ENCODE data around the gene RAPGEF3. TPM values are rescaled to one million over a fixed set of nuclear protein-coding genes. Genes with fewer than 3 reads are reported as not detected.

RAPGEF3 gene
- total and polyA plus RNA-seq, 4 donors, result 3.1 to 149 (median 89.0) TPM

GRCh38 chr12:47755655-47756562, 2.8 kb downstream of the RAPGEF3 start:
- no peak for DNase-seq
- Histone ChIP-seq H3K4me1 (ENCODE audit: control insufficient read depth in 1 of 2, insufficient read depth in 2 of 2, low read length in 2 of 2) (peaks cover 2 to 4% of the 10 kb centered on the region in 2 donors), H3K36me3 (ENCODE audit: control insufficient read depth in 1 of 2, insufficient read depth in 2 of 2, low read length in 1 of 2) (no peaks in the 10 kb centered on the region), H3K9me3 (ENCODE audit: control insufficient read depth, low read length) (no peaks in the 10 kb centered on the region), H3K4me3 (ENCODE audit: low read length in 2 of 2) (no peak overlapping the region), H3K27ac (ENCODE audit: low read depth in 1 of 2, low read length in 2 of 2) (no peak overlapping the region), H3K27me3 (ENCODE audit: control insufficient read depth in 1 of 2, insufficient read depth in 2 of 2, low read length in 1 of 2) (no peaks in the 10 kb centered on the region)
- intact Hi-C loops (cut with DNase I), result no loop called here
- 76 to 80% methylated on average over 12 of the region's 12 CpGs for WGBS, 2 donors
- ATAC-seq (ENCODE audit: low FRiP score), result no peak

- Histone ChIP-seq H3K27me3 (ENCODE audit: control insufficient read depth in 1 of 2, insufficient read depth in 2 of 2, low read length in 1 of 2) (no peaks in the 10 kb centered on the region), H3K4me3 (ENCODE audit: low read length in 2 of 2) (no peak overlapping the region), H3K4me1 (ENCODE audit: control insufficient read depth in 1 of 2, insufficient read depth in 2 of 2, low read length in 2 of 2) (peaks cover 2 to 4% of the 10 kb centered on the region in 2 donors), H3K27ac (ENCODE audit: low read depth in 1 of 2, low read length in 2 of 2) (peak overlapping the region in 1 of 2 donors; percentile 61), H3K9me3 (ENCODE audit: control insufficient read depth, low read length) (no peaks in the 10 kb centered on the region), H3K36me3 (ENCODE audit: control insufficient read depth in 1 of 2, insufficient read depth in 2 of 2, low read length in 1 of 2) (no peaks in the 10 kb centered on the region)
- WGBS, 2 donors, result 26 to 38% methylated on average over 3 of the region's 3 CpGs
- DNase-seq (no peak), ATAC-seq (ENCODE audit: low FRiP score) (no peak)
- intact Hi-C loops (cut with DNase I), result no loop called here
Observed at GRCh38 chr12:47754881-47755280, 3.8 kb downstream of the RAPGEF3 start.

GRCh38 chr12:47754126-47754525, 4.6 kb downstream of the RAPGEF3 start:
- no peak overlapping the region for H3K4me3 ChIP-seq (ENCODE audit: low read length in 2 of 2)
- WGBS, 2 donors, result 84% methylated on average over 4 of the region's 4 CpGs
- ATAC-seq (ENCODE audit: low FRiP score) (no peak), DNase-seq (no peak)
- peak overlapping the region; percentile 19 to 84 for H3K27ac ChIP-seq (ENCODE audit: low read depth in 1 of 2, low read length in 2 of 2)
- intact Hi-C loops (cut with DNase I), result no loop called here
- H3K36me3 ChIP-seq (ENCODE audit: control insufficient read depth in 1 of 2, insufficient read depth in 2 of 2, low read length in 1 of 2), result no peaks in the 10 kb centered on the region
- no peaks in the 10 kb centered on the region for H3K9me3 ChIP-seq (ENCODE audit: control insufficient read depth, low read length)
- no peaks in the 10 kb centered on the region for H3K27me3 ChIP-seq (ENCODE audit: control insufficient read depth in 1 of 2, insufficient read depth in 2 of 2, low read length in 1 of 2)
- H3K4me1 ChIP-seq (ENCODE audit: control insufficient read depth in 1 of 2, insufficient read depth in 2 of 2, low read length in 2 of 2), result peaks cover 2 to 4% of the 10 kb centered on the region in 2 donors

GRCh38 chr12:47753021-47754001, 5.4 kb downstream of the RAPGEF3 start:
- WGBS, 2 donors, result 29 to 31% methylated on average over 11 of the region's 11 CpGs
- intact Hi-C loops (cut with DNase I), result no loop called here
- no peaks in the 10 kb centered on the region for H3K36me3 ChIP-seq (ENCODE audit: control insufficient read depth in 1 of 2, insufficient read depth in 2 of 2, low read length in 1 of 2)
- H3K4me1 ChIP-seq (ENCODE audit: control insufficient read depth in 1 of 2, insufficient read depth in 2 of 2, low read length in 2 of 2), result peaks cover 2 to 4% of the 10 kb centered on the region in 2 donors
- no peaks in the 10 kb centered on the region for H3K9me3 ChIP-seq (ENCODE audit: control insufficient read depth, low read length)
- peak overlapping the region; percentile 24 to 84 for H3K27ac ChIP-seq (ENCODE audit: low read depth in 1 of 2, low read length in 2 of 2)
- H3K4me3 ChIP-seq (ENCODE audit: low read length in 2 of 2), result no peak overlapping the region
- DNase-seq, result peak; percentile 93 to 94
- H3K27me3 ChIP-seq (ENCODE audit: control insufficient read depth in 1 of 2, insufficient read depth in 2 of 2, low read length in 1 of 2), result no peaks in the 10 kb centered on the region
- ATAC-seq (ENCODE audit: low FRiP score), result peak; percentile 92

- no peak for ATAC-seq (ENCODE audit: low FRiP score)
- H3K27ac ChIP-seq (ENCODE audit: low read depth in 1 of 2, low read length in 2 of 2), result peak overlapping the region in 1 of 2 donors; percentile 57
- no peaks in the 10 kb centered on the region for H3K27me3 ChIP-seq (ENCODE audit: control insufficient read depth in 1 of 2, insufficient read depth in 2 of 2, low read length in 1 of 2)
- no peak overlapping the region for H3K4me3 ChIP-seq (ENCODE audit: low read length in 2 of 2)
- WGBS, 2 donors, result 39 to 44% methylated on average over 7 of the region's 7 CpGs
- H3K4me1 ChIP-seq (ENCODE audit: control insufficient read depth in 1 of 2, insufficient read depth in 2 of 2, low read length in 2 of 2), result peaks cover 2 to 4% of the 10 kb centered on the region in 2 donors
- H3K9me3 ChIP-seq (ENCODE audit: control insufficient read depth, low read length), result no peaks in the 10 kb centered on the region
- H3K36me3 ChIP-seq (ENCODE audit: control insufficient read depth in 1 of 2, insufficient read depth in 2 of 2, low read length in 1 of 2), result no peaks in the 10 kb centered on the region
- intact Hi-C loops (cut with DNase I), result no loop called here
- DNase-seq, result no peak
Observed at GRCh38 chr12:47752552-47752951, 6.1 kb downstream of the RAPGEF3 start.

GRCh38 chr12:47752121-47752520, 6.6 kb downstream of the RAPGEF3 start:
- Histone ChIP-seq H3K4me3 (ENCODE audit: low read length in 2 of 2) (no peak overlapping the region), H3K4me1 (ENCODE audit: control insufficient read depth in 1 of 2, insufficient read depth in 2 of 2, low read length in 2 of 2) (peaks cover 2 to 4% of the 10 kb centered on the region in 2 donors), H3K9me3 (ENCODE audit: control insufficient read depth, low read length) (no peaks in the 10 kb centered on the region), H3K36me3 (ENCODE audit: control insufficient read depth in 1 of 2, insufficient read depth in 2 of 2, low read length in 1 of 2) (no peaks in the 10 kb centered on the region), H3K27ac (ENCODE audit: low read depth in 1 of 2, low read length in 2 of 2) (no peak overlapping the region), H3K27me3 (ENCODE audit: control insufficient read depth in 1 of 2, insufficient read depth in 2 of 2, low read length in 1 of 2) (no peaks in the 10 kb centered on the region)
- ATAC-seq (ENCODE audit: low FRiP score) (no peak), DNase-seq (no peak)
- intact Hi-C loops (cut with DNase I), result no loop called here
- WGBS, 2 donors, result 91 to 98% methylated on average over 4 of the region's 4 CpGs

GRCh38 chr12:47751561-47751960, 7.1 kb downstream of the RAPGEF3 start:
- Histone ChIP-seq H3K4me1 (ENCODE audit: control insufficient read depth in 1 of 2, insufficient read depth in 2 of 2, low read length in 2 of 2) (peaks cover 2 to 4% of the 10 kb centered on the region in 2 donors), H3K36me3 (ENCODE audit: control insufficient read depth in 1 of 2, insufficient read depth in 2 of 2, low read length in 1 of 2) (no peaks in the 10 kb centered on the region), H3K27me3 (ENCODE audit: control insufficient read depth in 1 of 2, insufficient read depth in 2 of 2, low read length in 1 of 2) (no peaks in the 10 kb centered on the region), H3K9me3 (ENCODE audit: control insufficient read depth, low read length) (no peaks in the 10 kb centered on the region), H3K27ac (ENCODE audit: low read depth in 1 of 2, low read length in 2 of 2) (no peak overlapping the region), H3K4me3 (ENCODE audit: low read length in 2 of 2) (no peak overlapping the region)
- ATAC-seq (ENCODE audit: low FRiP score) (no peak), DNase-seq (no peak)
- intact Hi-C loops (cut with DNase I), result no loop called here
- WGBS, 2 donors, result 87% methylated on average over 9 of the region's 9 CpGs

- DNase-seq (no peak), ATAC-seq (ENCODE audit: low FRiP score) (no peak)
- Histone ChIP-seq H3K27ac (ENCODE audit: low read depth in 1 of 2, low read length in 2 of 2) (no peak overlapping the region), H3K9me3 (ENCODE audit: control insufficient read depth, low read length) (no peaks in the 10 kb centered on the region), H3K36me3 (ENCODE audit: control insufficient read depth in 1 of 2, insufficient read depth in 2 of 2, low read length in 1 of 2) (no peaks in the 10 kb centered on the region), H3K27me3 (ENCODE audit: control insufficient read depth in 1 of 2, insufficient read depth in 2 of 2, low read length in 1 of 2) (no peaks in the 10 kb centered on the region), H3K4me1 (ENCODE audit: control insufficient read depth in 1 of 2, insufficient read depth in 2 of 2, low read length in 2 of 2) (peaks cover 2 to 4% of the 10 kb centered on the region in 2 donors), H3K4me3 (ENCODE audit: low read length in 2 of 2) (no peak overlapping the region)
- intact Hi-C loops (cut with DNase I), result no loop called here
- 93 to 95% methylated on average over 18 to 19 of the region's 19 CpGs for WGBS, 2 donors
Observed at GRCh38 chr12:47750916-47751470, 7.7 kb downstream of the RAPGEF3 start.
